Right lobe of liver (tissue), 6 donors: Measurements from ENCODE around the gene ANKH. TPM values are rescaled to one million over a fixed set of nuclear protein-coding genes. Genes with fewer than 3 reads are reported as not detected.

Experiments used
- ATAC-seq, 4 donors: fragments of 200-7000 bp; cut with Tn5 transposase; one replicate each; pipeline ENCODE4 v1.9.1; 2020; ENCODE audit warnings: mild to moderate bottlenecking in 4 of 4, moderate library complexity in 4 of 4
- DNase-seq, 3 donors: peaks; one replicate each; pipeline ENCODE4 v3.0.0-alpha.2; 2020
- H3K27ac ChIP-seq, 3 donors: fragments of 200-600 bp; one replicate each; pipeline ENCODE4 v1.8.0; 2022
- H3K27me3 ChIP-seq, 2 donors: fragments of 200-600 bp; one replicate each; pipeline ENCODE4 v1.8.0; 2022
- H3K36me3 ChIP-seq, 4 donors: fragments of 200-600 bp; sonication (generic) in 1 of 4; one replicate each; pipeline versions ENCODE4 v1.5.1 to v1.8.0; 2017 to 2022; ENCODE audit warnings: control low read depth in 1 of 4
- H3K4me1 ChIP-seq, 4 donors: fragments of 200-600 bp; sonication (generic) in 1 of 4; one replicate each; pipeline versions ENCODE4 v1.5.1 to v1.8.0; 2017 to 2022; ENCODE audit warnings: control low read depth in 1 of 4
- H3K4me3 ChIP-seq, 3 donors: fragments of 200-600 bp; one replicate each; pipeline ENCODE4 v1.8.0; 2022
- H3K9me3 ChIP-seq, 4 donors: fragments of 200-600 bp; sonication (generic) in 1 of 4; one replicate each; pipeline versions ENCODE4 v1.5.1 to v1.8.0; 2017 to 2022; ENCODE audit warnings: control low read depth in 1 of 4
- POLR2A ChIP-seq: fragments of 450-650 bp; IDR thresholded peaks from one replicate; pipeline ENCODE4 v1.6.1; 2017; ENCODE audit warnings: antibody characterized with exemption, mild to moderate bottlenecking
- WGBS: methylation state at CpG from one replicate; pipeline ENCODE4 v1.1.6; 2018; ENCODE audit warnings: low coverage, low lambda C conversion rate; ENCODE audit not compliant: insufficient coverage; ENCODE audit errors: missing lambda C conversion rate; 5-methylcytosine and 5-hydroxymethylcytosine counted together
- intact Hi-C, 2 donors: fragments of 100-400 bp; cut with DNase I; formaldehyde crosslinking; loops; one replicate each; pipeline versions ENCODE4 v1.11.2 to v1.14.1; 2022
- total RNA-seq, 6 experiments: library from RNA; depleted of rRNA in 2 of 6; stranded (reverse); fragments of >200 nt in 2 of 6; fragmentation: NEBNext Ultra II Directional in 3 of 6; extraction: Animal tissue kit (Norgen Biotek cat#: 25700) in 3 of 6; gene quantifications; one replicate each; pipeline versions ENCODE4 v1.1.0 to v1.2.4, GENCODE V29; 2016 to 2023
- TF ChIP-seq, protein P1 (sequence below), 4 donors: fragments of 200-600 bp in 3 of 4; fragments of 450-650 bp in 1 of 4; IDR thresholded peaks; one replicate each; pipeline versions ENCODE4 v1.5.1 to v1.8.0; 2016 to 2022; ENCODE audit warnings: antibody characterized with exemption in 4 of 4, mild to moderate bottlenecking in 2 of 4
- donor health status: DM: no; HTN: yes; CAD: no.
- donor health status: DM: no; HTN: no; CAD: no.
- donor health status: DM: no; HTN: no; CAD: no.
- donor health status: DM: no; HTN: yes; CAD: no.
- donor health status: DM: no; HTN: yes; CAD: no.

Gene ANKH
- total RNA-seq, 6 experiments from 2014 or later, result 38.5 to 121 (median 61.9) TPM

DNA sequence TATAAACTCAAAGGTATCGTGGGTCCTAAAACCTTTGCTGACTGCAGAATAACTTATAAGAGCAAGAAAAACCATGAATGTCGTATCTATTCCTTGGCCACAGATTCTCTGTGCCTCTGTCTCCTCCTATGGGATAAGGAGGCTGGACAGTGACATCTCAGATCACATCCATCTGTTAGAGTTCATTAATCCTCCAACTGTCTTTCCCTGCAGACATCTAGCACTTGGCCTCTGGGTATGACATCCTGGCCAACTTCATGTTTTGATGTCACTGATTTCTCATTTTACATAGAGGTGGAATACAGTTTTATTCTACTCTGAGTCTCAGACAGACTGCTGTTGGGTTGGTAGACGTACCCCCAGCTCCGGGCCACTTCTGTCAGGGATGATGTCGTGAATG lies 120.9 kb downstream of the ANKH start:
- intact Hi-C loops, result no loop called here
- no peak for ATAC-seq

DNA sequence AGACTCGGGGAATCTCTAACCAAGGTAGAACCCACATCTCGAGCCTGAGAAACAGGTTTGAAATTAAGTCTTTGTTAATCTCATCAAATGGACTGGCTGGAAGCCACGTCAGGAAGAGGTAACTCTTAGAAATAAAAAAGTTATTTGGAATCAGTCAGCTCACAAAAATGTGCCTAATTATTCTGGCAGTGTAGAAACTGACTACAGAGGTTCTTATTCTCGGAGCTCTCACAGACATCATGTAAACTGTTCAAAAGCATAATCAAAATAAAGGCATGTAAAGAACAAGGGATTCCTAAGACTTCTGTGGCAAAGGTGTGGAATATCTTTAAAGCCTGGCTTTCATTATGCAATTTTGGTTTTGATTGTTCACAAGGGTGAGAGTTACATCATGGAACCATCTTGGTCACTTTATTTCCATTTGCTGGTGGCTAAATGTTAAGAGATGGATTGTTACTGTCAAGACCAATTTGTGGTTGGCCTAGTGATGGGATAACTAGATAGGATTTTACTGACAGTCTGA lies 121.9 kb downstream of the ANKH start:
- WGBS, result 95% methylated on average over 4 of the region's 4 CpGs
- no peak for DNase-seq
- H3K9me3 ChIP-seq, result no peaks in the 10 kb centered on the region
- H3K4me1 ChIP-seq, result peaks cover 0 to 10% (median 0%) of the 10 kb centered on the region in 4 donors
- ATAC-seq, result no peak
- H3K27ac ChIP-seq, result no peak overlapping the region
- TF ChIP-seq POLR2A, result no peak
- TF ChIP-seq, protein P1, sequence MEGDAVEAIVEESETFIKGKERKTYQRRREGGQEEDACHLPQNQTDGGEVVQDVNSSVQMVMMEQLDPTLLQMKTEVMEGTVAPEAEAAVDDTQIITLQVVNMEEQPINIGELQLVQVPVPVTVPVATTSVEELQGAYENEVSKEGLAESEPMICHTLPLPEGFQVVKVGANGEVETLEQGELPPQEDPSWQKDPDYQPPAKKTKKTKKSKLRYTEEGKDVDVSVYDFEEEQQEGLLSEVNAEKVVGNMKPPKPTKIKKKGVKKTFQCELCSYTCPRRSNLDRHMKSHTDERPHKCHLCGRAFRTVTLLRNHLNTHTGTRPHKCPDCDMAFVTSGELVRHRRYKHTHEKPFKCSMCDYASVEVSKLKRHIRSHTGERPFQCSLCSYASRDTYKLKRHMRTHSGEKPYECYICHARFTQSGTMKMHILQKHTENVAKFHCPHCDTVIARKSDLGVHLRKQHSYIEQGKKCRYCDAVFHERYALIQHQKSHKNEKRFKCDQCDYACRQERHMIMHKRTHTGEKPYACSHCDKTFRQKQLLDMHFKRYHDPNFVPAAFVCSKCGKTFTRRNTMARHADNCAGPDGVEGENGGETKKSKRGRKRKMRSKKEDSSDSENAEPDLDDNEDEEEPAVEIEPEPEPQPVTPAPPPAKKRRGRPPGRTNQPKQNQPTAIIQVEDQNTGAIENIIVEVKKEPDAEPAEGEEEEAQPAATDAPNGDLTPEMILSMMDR (IDR thresholded peaks at IDR 0.05), result no peak
- no peaks in the 10 kb centered on the region for H3K27me3 ChIP-seq
- intact Hi-C loops, result no loop called here
- H3K36me3 ChIP-seq, result peaks cover 0 to 14% (median 1%) of the 10 kb centered on the region in 4 donors
- no peak overlapping the region for H3K4me3 ChIP-seq

More for the DNA sequence above, 120.9 kb downstream of the ANKH start:
- Histone ChIP-seq H3K4me1 (peaks cover 0 to under 1% (median 0%) of the 10 kb centered on the region in 4 donors), H3K36me3 (peaks cover 0 to 14% (median 0%) of the 10 kb centered on the region in 4 donors), H3K4me3 (no peak overlapping the region), H3K27me3 (no peaks in the 10 kb centered on the region), H3K9me3 (no peaks in the 10 kb centered on the region), H3K27ac (no peak overlapping the region)
- TF ChIP-seq, protein P1 (IDR thresholded peaks at IDR 0.05), result no peak
- TF ChIP-seq POLR2A, result no peak
- WGBS, result 94% methylated on average over 5 of the region's 5 CpGs
- DNase-seq, result no peak

DNA sequence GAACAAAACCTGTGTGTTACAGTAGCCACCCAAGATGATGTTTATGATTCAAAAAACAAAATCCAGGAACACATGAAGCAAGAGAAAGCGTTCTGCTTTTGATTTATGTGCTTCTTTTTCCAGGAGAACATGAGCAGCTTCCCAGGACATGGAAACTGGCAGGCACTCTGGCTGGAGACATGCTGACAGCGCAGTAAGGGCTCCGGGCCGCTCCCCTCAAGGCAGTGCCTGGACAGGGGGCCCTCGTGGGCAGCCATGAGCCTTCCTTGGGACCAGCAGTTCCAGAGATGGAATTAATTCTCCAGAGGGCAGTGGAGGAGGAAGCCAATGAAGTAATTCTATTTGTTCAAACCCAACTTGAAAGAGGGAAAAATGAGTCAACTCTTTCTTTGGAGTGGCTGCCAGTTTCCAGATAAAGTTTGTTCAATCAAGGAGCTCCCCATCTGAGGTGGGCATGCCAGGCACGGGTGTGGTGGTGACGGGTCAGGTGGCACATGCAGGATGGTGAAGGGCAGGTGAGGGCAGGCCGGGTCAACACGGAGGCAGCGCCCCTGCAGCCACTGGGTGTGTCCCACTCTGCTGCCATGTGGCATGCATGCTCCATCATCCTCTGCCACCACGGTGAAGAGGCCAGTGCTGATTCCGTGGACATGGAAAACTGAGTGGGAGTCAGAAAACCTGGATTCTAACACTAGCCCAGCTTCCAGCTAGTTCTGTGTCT lies 123.2 kb downstream of the ANKH start:
- no peaks in the 10 kb centered on the region for H3K9me3 ChIP-seq
- DNase-seq, result no peak
- peaks cover 0 to 13% (median 0%) of the 10 kb centered on the region in 4 donors for H3K4me1 ChIP-seq
- H3K4me3 ChIP-seq, result no peak overlapping the region
- intact Hi-C loops, result no loop called here
- no peak for TF ChIP-seq POLR2A
- TF ChIP-seq, protein P1 (IDR thresholded peaks at IDR 0.05), result no peak
- H3K27me3 ChIP-seq, result no peaks in the 10 kb centered on the region
- no peak overlapping the region for H3K27ac ChIP-seq
- ATAC-seq, result peak in 1 of 4 donors; percentile 9
- WGBS, result 92% methylated on average over 2 of the region's 12 CpGs
- H3K36me3 ChIP-seq, result peaks cover 0 to 10% (median 1%) of the 10 kb centered on the region in 4 donors

DNA sequence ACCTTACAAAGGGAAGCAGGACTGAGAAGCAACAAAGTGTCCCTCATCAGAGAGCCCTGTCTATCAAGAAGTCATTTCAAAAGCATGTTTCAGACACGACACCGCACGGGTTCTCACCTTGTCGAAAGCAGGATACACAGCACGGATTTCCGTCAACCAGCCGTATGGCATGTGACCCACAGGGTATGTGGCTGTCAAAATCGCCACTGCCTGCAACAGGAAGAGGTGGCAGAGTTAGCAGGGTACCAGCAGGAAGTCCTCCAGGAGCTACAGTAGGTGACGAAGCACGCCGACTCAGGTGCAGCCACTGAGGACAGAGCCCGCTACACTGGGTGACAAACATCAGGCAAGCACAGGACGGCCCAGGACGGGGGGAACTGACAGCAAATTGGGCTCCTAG lies 125.8 kb downstream of the ANKH start:
- H3K36me3 ChIP-seq, result peaks cover 0 to 18% (median 1%) of the 10 kb centered on the region in 4 donors
- WGBS, result 84% methylated on average over 6 of the region's 14 CpGs
- no peaks in the 10 kb centered on the region for H3K9me3 ChIP-seq
- H3K27ac ChIP-seq, result no peak overlapping the region
- ATAC-seq, result peak in 2 of 4 donors; percentile 9 to 26
- H3K27me3 ChIP-seq, result no peaks in the 10 kb centered on the region
- intact Hi-C loops, result no loop called here
- peaks cover 0 to 13% (median 0%) of the 10 kb centered on the region in 4 donors for H3K4me1 ChIP-seq
- no peak for TF ChIP-seq POLR2A
- TF ChIP-seq, protein P1 (IDR thresholded peaks at IDR 0.05), result no peak
- DNase-seq, result no peak
- no peak overlapping the region for H3K4me3 ChIP-seq
